Stimulated activated CD4-positive, alpha-beta T cell treated with anti-CD3 and anti-CD28 coated beads, Interleukin-2, amount 100 ng/mL, for 4 hours (primary cell): Measurements from ENCODE around the gene C11orf86.
"Not testable (repeated sequence)": the region's sequence is repeated elsewhere in the genome, so short reads cannot be mapped to it uniquely, and the experiment has no call there.

Experiments used
- DNase-seq: peaks from one replicate; pipeline ENCODE4 v3.0.0-alpha.2; 2020; ENCODE audit warnings: low read depth

C11orf86 gene

GRCh38 chr11:66989360-66989759, 14.3 kb downstream of the C11orf86 start:
- DNase-seq, result not testable (repeated sequence)

GRCh38 chr11:66992041-66992440, 16.9 kb downstream of the C11orf86 start:
- DNase-seq, result no peak

- DNase-seq, result no peak
Observed at GRCh38 chr11:66996609-66997273, 21.6 kb downstream of the C11orf86 start.

- DNase-seq, result no peak
Observed at GRCh38 chr11:66999555-66999954, 24.5 kb downstream of the C11orf86 start.

- no peak for DNase-seq
Observed at GRCh38 chr11:67001332-67001731, 26.2 kb downstream of the C11orf86 start.

- DNase-seq, result no peak
Observed at GRCh38 chr11:67002297-67002913, 27.3 kb downstream of the C11orf86 start.

- no peak for DNase-seq
Observed at GRCh38 chr11:67002921-67003411, 27.9 kb downstream of the C11orf86 start.

- DNase-seq, result not testable (repeated sequence)
Observed at GRCh38 chr11:67005200-67005599, 30.1 kb downstream of the C11orf86 start.

- DNase-seq, result no peak
Observed at GRCh38 chr11:67006029-67006884, 31.2 kb downstream of the C11orf86 start.

- no peak for DNase-seq
Observed at GRCh38 chr11:67007126-67007525, 32.0 kb downstream of the C11orf86 start.

GRCh38 chr11:67010296-67010905, 35.3 kb downstream of the C11orf86 start:
- no peak for DNase-seq

GRCh38 chr11:67013511-67014045, 38.5 kb downstream of the C11orf86 start:
- DNase-seq, result no peak

- DNase-seq, result no peak
Observed at GRCh38 chr11:67014343-67014742, 39.2 kb downstream of the C11orf86 start.

GRCh38 chr11:67015048-67015447, 39.9 kb downstream of the C11orf86 start:
- DNase-seq, result no peak

GRCh38 chr11:67016550-67016949, 41.4 kb downstream of the C11orf86 start:
- no peak for DNase-seq

- no peak for DNase-seq
Observed at GRCh38 chr11:67020949-67021348, 45.8 kb downstream of the C11orf86 start.

- no peak for DNase-seq
Observed at GRCh38 chr11:67022341-67022933, 47.3 kb downstream of the C11orf86 start.

- DNase-seq, result no peak
Observed at GRCh38 chr11:67022961-67023956, 48.2 kb downstream of the C11orf86 start, which contains the start of gene SYT12. SYT12 (plus strand) TSS chr11:67023134; CDS start chr11:67030145, 7,011 bp downstream.

GRCh38 chr11:67023957-67024353, 48.9 kb downstream of the C11orf86 start:
- DNase-seq, result no peak

GRCh38 chr11:67024410-67024809, 49.3 kb downstream of the C11orf86 start:
- DNase-seq, result peak; percentile 42
